MM.1S (cell line): ENCODE results near the gene LRMDA.

ENCODE experiments used
- DNase-seq: peaks from one replicate; pipeline ENCODE4 v3.0.0-alpha.2; 2015
- H2AFZ ChIP-seq: fragments of 300-600 bp; sonication (generic); 2 replicates; pipeline ENCODE4 v1.6.0; 2016; ENCODE audit warnings: antibody characterized with exemption, low read length
- H3F3A ChIP-seq: fragments of 300-600 bp; sonication (generic); 2 replicates; pipeline ENCODE4 v1.6.1; 2016; ENCODE audit warnings: mild to moderate bottlenecking, antibody characterized with exemption, low read length, moderate library complexity, mixed read lengths; ENCODE audit not compliant: insufficient read depth
- H3K27ac ChIP-seq: fragments of 300-600 bp; sonication (generic); 2 replicates; pipeline ENCODE4 v1.5.1; 2016; ENCODE audit warnings: mild to moderate bottlenecking, low read length
- H3K27me3 ChIP-seq: fragments of 300-600 bp; sonication (generic); replicated peaks from 2 replicates; pipeline ENCODE4 v1.6.0; 2016; ENCODE audit warnings: low read length; ENCODE audit not compliant: insufficient read depth
- H3K36me3 ChIP-seq: fragments of 300-600 bp; sonication (generic); replicated peaks from 2 replicates; pipeline ENCODE4 v1.6.1; 2016; ENCODE audit warnings: mild to moderate bottlenecking, low read length, mixed read lengths; ENCODE audit not compliant: insufficient read depth
- H3K4me1 ChIP-seq: fragments of 300-600 bp; sonication (generic); 2 replicates; pipeline ENCODE4 v1.6.1; 2016; ENCODE audit warnings: low read length, mixed read lengths
- H3K4me2 ChIP-seq: fragments of 300-600 bp; sonication (generic); 2 replicates; pipeline ENCODE4 v1.6.0; 2016; ENCODE audit warnings: low read depth, low read length
- H3K4me3 ChIP-seq: fragments of 300-600 bp; sonication (generic); 2 replicates; pipeline ENCODE4 v1.5.1; 2016; ENCODE audit warnings: low read length, mixed read lengths
- H3K79me2 ChIP-seq: fragments of 300-600 bp; sonication (generic); 2 replicates; pipeline ENCODE4 v1.6.1; 2016; ENCODE audit warnings: mixed run types, low read length, mixed read lengths
- H3K9ac ChIP-seq: fragments of 300-600 bp; sonication (generic); 2 replicates; pipeline ENCODE4 v1.6.1; 2016; ENCODE audit warnings: low read length, mixed read lengths
- H3K9me2 ChIP-seq: fragments of 300-600 bp; sonication (generic); replicated peaks from 2 replicates; pipeline ENCODE4 v1.6.1; 2016; ENCODE audit warnings: mild to moderate bottlenecking, low read length, mixed read lengths; ENCODE audit not compliant: insufficient read depth
- H3K9me3 ChIP-seq: fragments of 300-600 bp; sonication (generic); replicated peaks from 2 replicates; pipeline ENCODE4 v1.6.1; 2016; ENCODE audit warnings: mild to moderate bottlenecking, low read length, mixed read lengths; ENCODE audit not compliant: insufficient read depth
- H4K20me1 ChIP-seq: fragments of 300-600 bp; sonication (generic); 2 replicates; pipeline ENCODE4 v1.6.1; 2016; ENCODE audit warnings: mild to moderate bottlenecking, low read length, moderate library complexity, mixed read lengths; ENCODE audit not compliant: insufficient read depth
- EZH2 ChIP-seq: fragments of 300-600 bp; sonication (generic); optimal IDR thresholded peaks from 2 replicates; pipeline ENCODE3; 2017; ENCODE audit warnings: low read depth, mild to moderate bottlenecking, antibody characterized with exemption, low read length, mixed read lengths
- EZH2phosphoT487 ChIP-seq: fragments of 300-600 bp; sonication (generic); IDR thresholded peaks from 2 replicates; pipeline ENCODE4 v1.6.1; 2018; ENCODE audit warnings: antibody characterized with exemption, low read length
- TF ChIP-seq, protein P1 (sequence below): fragments of 300-600 bp; sonication (generic); IDR thresholded peaks from 2 replicates; pipeline ENCODE4 v1.5.1; 2016; ENCODE audit warnings: antibody characterized with exemption, low read length, mixed read lengths

Gene LRMDA

DNA sequence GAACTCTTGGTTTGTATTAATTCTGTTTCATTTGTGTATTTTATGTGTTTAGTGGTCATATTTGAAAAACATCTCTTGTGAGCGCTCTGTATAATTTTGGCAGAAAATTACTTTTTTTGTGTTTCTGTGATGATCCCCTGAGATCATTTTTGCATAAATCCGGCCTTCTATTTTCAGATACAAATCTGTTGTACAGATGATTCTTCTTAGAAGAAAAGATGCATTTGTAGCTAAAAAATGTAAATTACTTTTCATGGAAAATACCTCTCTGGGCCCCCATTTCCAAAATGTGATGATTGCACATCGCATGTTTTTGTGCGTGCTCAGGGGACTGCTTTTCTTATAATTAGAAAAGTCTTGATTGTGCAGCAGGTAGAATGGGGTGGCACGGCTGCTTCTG is 395.4 kb downstream of the LRMDA start:
- H3K27me3 ChIP-seq: no peaks in the 10 kb centered on the region
- no peak for DNase-seq

DNA sequence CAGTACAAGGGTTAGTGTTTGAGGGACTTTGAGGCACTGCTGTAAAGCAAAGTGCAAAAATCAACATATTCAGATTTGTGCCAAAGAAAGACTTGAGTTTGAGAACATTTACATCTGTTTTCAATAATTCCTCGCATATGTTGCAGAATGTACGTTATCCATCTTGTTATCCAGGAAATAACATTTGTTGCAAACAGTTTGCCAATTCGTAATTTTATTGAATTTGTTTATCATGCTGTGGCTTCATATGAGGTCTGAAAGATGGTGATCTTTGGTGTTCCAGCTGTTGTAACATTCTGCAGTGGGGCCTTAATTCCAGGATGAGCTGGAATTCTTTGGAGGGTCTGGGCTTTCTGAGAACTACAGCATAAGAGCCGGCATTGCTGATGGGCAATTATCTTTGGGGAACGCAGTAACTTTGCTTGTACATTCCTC is 396.2 kb downstream of the LRMDA start:
- Histone ChIP-seq H3K27me3 (no peaks in the 10 kb centered on the region), H3K9me2 (no peaks in the 10 kb centered on the region)
- TF ChIP-seq, protein P1, sequence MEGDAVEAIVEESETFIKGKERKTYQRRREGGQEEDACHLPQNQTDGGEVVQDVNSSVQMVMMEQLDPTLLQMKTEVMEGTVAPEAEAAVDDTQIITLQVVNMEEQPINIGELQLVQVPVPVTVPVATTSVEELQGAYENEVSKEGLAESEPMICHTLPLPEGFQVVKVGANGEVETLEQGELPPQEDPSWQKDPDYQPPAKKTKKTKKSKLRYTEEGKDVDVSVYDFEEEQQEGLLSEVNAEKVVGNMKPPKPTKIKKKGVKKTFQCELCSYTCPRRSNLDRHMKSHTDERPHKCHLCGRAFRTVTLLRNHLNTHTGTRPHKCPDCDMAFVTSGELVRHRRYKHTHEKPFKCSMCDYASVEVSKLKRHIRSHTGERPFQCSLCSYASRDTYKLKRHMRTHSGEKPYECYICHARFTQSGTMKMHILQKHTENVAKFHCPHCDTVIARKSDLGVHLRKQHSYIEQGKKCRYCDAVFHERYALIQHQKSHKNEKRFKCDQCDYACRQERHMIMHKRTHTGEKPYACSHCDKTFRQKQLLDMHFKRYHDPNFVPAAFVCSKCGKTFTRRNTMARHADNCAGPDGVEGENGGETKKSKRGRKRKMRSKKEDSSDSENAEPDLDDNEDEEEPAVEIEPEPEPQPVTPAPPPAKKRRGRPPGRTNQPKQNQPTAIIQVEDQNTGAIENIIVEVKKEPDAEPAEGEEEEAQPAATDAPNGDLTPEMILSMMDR: no peak
- no peak for TF ChIP-seq EZH2phosphoT487
- no peak for TF ChIP-seq EZH2

More for the DNA sequence above, 395.4 kb downstream of the LRMDA start:
- Histone ChIP-seq H3K27ac (no peak overlapping the region), H3K9me2 (no peaks in the 10 kb centered on the region), H3K4me2 (no peak overlapping the region), H3K79me2 (no peaks in the 10 kb centered on the region), H3K36me3 (no peaks in the 10 kb centered on the region), H3K4me3 (no peak overlapping the region), H2AFZ (no peak overlapping the region), H3K4me1 (no peaks in the 10 kb centered on the region), H3K9ac (no peak overlapping the region), H4K20me1 (no peaks in the 10 kb centered on the region), H3K9me3 (no peaks in the 10 kb centered on the region), H3F3A (no peaks in the 10 kb centered on the region)
- TF ChIP-seq, protein P1: no peak
- no peak for TF ChIP-seq EZH2
- no peak for TF ChIP-seq EZH2phosphoT487

DNA sequence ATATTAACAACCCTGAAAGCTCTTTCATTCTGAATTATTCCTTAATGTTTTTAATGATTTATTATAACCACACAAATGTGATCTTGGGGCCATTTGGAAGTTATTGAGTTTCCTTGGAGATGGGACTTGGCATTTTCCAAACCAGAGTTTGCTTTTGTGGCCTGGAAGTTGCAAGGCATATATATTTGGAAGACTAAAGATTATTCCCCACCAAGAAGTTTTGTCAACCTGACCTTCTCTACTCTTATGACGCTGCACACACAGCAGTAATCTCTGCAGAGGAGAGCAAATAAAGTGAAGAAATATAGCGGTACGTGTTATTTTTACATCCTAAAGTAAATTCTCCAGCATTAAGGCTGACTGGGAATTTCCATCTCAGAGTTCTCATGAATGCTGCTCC is 397.0 kb downstream of the LRMDA start:
- H3K9me3 ChIP-seq: no peaks in the 10 kb centered on the region
- no peaks in the 10 kb centered on the region for H3K9me2 ChIP-seq
- H3F3A ChIP-seq: no peaks in the 10 kb centered on the region
- TF ChIP-seq EZH2 (no peak), EZH2phosphoT487 (no peak)
- TF ChIP-seq, protein P1: no peak
- no peak overlapping the region for H3K4me3 ChIP-seq
- no peak overlapping the region for H3K9ac ChIP-seq
- H3K79me2 ChIP-seq: no peaks in the 10 kb centered on the region
- H2AFZ ChIP-seq: no peak overlapping the region
- H3K4me1 ChIP-seq: no peaks in the 10 kb centered on the region
- no peaks in the 10 kb centered on the region for H3K36me3 ChIP-seq
- no peaks in the 10 kb centered on the region for H4K20me1 ChIP-seq
- no peak overlapping the region for H3K4me2 ChIP-seq
- no peak overlapping the region for H3K27ac ChIP-seq
- H3K27me3 ChIP-seq: no peaks in the 10 kb centered on the region
- DNase-seq: no peak

More for the DNA sequence above, 396.2 kb downstream of the LRMDA start:
- Histone ChIP-seq H3K27ac (no peak overlapping the region), H3K36me3 (no peaks in the 10 kb centered on the region), H3K79me2 (no peaks in the 10 kb centered on the region), H3K4me1 (no peaks in the 10 kb centered on the region), H3K9me3 (no peaks in the 10 kb centered on the region), H3K4me3 (no peak overlapping the region), H2AFZ (no peak overlapping the region), H4K20me1 (no peaks in the 10 kb centered on the region), H3K9ac (no peak overlapping the region), H3F3A (no peaks in the 10 kb centered on the region), H3K4me2 (no peak overlapping the region)
- DNase-seq: no peak
